NOMO-1 treated with dmso at 0.1 percent for 144 hours (cell line): ENCODE results near the gene C5orf63.
"Not testable (repeated sequence)": the region's sequence is repeated elsewhere in the genome, so short reads cannot be mapped to it uniquely, and the experiment has no call there.

ENCODE experiments used
- DNase-seq: peaks from one replicate; lab custom pipeline; 2025; ENCODE audit not compliant: unreplicated experiment; lab: John Stamatoyannopoulos, UW

C5orf63 gene

DNA sequence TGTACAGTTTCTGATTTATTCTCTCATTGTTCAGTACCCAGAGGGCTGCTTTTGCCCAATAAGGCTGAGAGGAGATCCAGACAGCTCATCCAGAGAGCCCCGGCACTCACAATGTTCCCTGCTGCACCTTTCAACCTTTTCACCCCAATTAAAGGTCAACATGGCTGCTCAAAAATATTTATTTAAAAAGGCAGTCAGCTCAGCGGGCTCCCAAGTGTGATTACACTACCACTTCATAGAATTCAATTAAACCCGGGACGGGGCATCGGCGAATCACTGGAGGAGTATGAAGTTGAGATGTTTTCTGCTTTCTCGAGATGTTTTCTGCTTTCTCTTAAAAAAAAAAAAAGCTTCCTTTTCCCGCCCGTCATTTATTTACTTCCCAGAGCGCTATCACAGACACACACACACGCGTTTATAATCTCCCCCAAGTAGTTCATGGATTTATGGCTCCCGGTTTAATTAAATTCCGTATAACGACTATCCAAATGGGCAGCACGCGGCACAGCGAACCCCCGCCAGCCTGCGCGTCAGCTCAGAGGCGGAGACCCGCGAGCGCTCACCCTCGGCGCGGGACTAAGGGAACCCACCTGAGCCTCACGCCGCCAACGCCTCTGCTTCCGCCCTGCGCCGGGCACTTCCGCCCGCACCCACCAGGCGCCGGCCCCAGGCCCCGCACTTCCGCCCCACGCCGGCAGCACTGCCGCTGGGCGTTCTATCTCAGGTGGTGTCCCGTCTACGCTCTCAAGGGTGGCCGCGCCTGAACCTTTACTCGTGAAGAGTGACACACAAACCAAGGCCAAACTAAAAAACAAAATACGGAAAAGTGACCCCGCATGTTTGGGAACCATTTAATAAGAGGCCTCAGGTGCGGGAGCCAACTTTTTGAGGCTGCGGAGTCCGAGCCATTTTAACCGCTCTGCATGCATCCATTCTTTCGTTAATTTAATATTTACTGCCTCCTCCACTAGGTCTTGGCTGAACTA lies at the start of gene C5orf63:
Gene C5orf63, minus strand, starts transcription at position 642 of the 986 bp plus-strand sequence. CDS start 14,507 bp downstream, outside the sequence.
- DNase-seq = peak; percentile 75

DNA sequence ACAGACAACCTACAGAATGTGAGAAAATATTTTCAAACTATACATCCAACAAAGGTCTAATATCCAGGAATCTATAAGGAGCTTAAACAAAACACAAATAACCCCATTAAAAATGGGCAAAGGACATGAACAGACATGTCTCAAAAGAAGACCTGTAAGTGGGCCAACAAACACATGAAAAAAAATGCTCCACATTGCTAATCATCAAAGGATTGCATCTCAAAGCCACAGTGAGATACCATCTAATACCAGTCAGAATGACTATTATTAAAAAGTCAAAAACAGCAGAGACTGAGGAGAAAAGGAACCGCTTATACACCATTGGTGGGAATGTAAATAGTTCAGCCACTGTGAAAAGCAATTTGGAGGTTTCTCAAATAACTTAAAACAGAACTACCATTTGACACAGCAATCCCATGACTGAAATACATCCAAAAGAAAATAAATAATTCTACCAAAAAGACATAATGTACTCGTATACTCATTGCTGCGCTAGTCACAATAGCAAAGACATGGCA lies 39.1 kb upstream of the C5orf63 start:
- DNase-seq = no peak

DNA sequence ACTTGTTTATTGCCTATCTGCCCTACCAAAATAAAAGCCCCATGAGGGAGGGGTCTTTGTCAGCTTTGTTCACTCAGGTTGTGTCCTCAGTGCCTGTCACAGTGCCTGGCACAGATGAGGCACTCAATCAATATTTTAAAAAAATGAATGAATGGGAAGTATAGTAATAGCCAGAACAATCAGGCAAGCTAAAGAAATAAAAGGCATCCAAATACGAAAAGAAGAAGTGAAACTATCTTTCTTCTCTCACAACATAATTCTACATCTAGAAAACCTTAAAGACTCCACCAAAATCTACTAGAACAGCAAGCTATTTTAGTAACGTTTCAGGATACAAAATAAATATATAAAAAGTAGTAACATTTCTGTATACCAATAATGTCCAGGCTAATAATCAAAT lies 37.8 kb upstream of the C5orf63 start:
- DNase-seq = no peak

DNA sequence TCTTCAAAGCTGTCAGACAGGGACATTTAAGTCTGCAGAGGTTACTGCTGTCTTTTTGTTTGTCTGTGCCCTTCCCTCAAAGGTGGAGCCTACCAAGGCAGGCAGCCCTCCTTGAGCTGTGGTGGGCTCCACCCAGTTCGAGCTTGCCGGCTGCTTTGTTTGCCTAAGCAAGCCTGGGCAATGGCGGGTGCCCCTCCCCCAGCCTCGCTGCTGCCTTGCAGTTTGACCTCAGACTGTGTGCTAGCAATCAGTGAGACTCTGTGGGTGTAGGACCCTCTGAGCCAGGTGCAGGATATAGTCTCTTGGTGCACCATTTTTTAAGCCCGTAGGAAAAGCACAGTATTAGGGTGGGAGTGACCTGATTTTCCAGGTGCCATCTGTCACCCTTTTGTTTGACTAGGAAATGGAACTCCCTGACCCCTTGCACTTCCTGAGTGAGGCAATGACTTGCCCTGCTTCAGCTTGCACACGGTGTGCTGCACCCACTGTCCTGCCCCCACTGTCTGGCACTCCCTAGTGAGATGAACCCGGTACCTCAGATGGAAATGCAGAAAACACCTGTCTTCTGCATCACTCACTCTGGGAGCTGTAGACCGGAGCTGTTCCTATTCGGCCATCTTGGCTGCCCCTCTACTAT lies 35.4 kb upstream of the C5orf63 start:
- DNase-seq = not testable (repeated sequence)

DNA sequence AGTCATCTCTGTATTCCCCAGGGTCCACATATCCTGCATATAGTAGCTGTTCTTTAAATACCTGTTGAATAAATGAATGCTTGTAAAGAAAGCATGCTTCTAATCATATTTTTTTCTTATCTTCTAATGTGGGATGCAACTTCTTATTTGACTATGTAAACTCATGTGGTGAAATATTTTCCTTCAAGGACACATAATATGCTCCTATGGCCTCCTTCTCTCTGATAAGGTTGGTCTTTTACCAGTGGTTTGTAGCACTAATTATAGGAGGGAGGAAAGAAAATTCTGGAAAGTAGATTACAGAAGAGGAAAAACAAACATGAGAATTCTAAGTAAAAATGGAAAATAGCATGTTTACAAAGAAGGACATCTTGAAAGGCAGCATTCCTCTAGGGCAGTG lies 28.6 kb upstream of the C5orf63 start:
- DNase-seq = no peak

DNA sequence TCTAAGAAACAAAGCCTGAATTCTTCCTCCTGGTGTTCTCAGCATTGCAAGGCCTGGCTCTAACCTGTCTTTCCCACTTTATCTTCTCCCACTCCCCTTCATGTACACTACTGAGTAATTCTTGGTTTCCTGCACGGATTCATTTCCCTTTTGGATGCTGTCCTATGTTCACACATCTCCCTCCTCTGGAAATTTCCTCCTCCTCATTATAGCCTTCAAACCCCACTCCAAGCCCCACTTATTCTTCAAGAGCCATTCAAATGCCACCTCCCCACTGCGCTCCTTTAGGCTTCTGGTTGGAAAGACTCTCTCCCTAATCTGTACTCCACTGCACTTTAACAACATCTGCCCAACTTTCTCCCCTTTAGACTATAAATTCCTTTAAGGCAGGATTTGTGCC lies 28.2 kb upstream of the C5orf63 start:
- DNase-seq = no peak

DNA sequence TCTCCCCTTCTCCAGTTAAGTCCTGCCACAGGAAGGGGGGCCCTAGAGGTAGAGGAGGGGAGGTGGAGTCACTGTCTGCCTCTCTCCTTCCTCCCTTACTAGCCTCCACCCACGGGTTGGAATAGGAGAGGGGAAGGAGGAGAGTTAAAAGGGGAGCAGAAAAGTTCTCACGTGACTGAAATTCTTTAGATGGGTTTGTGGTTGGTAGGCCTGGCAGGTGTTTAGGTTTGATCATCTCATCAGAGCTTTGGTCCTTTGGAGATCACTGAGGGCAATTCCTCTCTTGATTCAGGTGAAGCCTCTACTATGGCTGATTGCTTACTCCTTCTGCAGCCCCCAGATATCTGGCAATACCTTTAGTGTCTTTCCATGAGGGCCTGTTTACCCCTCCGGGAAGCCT lies 24.9 kb upstream of the C5orf63 start:
- DNase-seq = no peak

DNA sequence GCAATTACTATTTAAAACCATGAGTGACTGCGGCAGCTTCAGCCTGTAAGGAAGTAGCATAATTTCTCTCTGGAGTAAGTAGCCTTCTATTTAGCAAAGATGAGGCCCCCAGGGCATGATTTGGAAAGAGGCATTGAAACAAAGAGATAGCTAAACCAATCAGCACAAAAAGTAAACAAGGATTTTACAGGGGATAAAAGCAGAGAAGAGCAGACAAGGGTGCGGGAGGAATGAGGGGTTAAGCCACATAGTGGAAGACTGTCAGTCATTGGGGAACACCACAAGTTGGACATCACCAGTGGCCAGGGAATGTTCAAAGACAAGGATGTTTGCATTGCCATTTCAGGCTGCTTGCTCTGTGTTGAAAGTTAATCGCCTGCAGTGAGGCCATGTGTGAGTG lies 24.0 kb upstream of the C5orf63 start:
- no peak for DNase-seq

DNA sequence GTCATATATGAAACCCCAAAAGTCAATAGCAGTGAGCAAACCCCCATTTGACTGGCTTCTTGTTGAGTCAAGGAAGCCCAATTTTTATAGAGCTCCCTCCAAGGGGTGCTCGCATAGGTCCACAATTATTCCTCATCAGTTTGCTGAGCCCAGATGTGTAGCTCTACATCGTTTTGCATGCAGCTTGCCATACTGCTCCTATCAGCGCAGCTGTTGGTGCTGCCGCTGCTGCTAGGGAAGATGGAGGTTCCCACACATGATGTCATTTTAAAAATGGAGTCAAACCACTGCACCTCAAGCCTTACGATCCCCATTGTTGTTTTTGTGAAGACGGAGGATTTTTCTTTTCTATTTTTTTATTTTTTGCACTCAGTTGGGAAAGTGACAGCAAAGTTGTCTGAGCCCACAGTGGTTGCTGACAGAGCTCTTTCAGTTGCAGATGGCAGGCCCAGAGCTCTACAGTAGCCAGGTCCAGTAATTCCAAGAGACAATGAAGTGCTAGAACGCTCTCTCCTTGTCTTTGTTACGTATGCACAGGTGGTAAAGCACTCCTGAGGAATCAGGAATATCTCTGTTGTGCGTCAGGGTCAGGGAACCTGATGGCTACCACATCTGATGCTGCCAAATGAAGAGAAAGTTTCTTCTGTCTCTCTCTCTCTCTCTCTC lies 23.2 kb upstream of the C5orf63 start:
- DNase-seq = no peak

DNA sequence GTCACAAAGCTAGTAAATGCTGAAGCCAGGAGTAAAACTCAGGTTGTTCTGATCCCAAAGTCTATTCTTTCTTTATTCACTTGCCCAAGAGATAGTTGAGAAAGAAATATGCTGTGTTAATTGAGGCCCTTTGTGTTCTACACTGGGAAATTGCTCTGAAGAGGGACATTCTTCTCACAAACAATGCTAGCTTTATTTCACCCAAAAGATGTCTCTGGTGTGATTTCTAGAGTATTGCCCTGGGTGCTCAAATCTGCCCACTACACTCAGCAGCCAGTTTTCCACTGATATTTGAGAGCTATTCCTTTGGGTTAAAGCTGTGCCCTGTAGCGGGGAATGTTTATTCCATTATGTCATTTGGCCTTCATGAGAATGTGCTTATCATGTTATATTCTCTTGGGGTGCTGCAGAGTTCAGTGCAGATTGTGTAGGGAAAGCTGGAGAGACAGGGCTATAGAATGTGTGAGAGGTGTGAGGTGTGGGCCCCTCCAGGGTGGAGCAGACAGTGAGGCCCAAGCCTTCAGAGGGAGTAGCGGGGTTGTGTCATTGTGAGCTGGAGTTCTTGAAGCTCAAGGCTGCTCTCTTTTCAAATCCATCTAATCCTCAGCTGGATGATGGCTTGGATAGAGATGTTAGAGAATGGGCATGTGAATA lies 21.0 kb upstream of the C5orf63 start:
- no peak for DNase-seq

DNA sequence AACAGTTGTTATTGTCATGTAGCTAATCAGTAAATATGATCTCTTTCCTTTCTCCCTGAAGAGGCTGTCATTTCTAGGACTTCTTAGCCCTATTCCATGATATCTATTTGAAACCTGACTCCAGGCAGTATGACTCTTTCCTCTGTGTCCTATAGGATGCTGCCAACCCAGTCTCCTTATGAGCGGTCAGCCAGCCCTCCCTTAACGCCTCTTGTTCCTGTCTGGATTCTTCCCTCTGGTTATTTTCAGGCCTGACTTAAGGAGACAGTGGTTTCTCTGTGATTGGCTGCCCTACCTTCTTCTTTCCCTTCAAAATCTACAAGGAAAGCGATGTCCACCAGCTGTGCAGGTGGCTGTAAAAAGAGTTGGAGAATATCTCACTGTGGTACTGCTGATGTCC lies 19.4 kb upstream of the C5orf63 start:
- DNase-seq = no peak

DNA sequence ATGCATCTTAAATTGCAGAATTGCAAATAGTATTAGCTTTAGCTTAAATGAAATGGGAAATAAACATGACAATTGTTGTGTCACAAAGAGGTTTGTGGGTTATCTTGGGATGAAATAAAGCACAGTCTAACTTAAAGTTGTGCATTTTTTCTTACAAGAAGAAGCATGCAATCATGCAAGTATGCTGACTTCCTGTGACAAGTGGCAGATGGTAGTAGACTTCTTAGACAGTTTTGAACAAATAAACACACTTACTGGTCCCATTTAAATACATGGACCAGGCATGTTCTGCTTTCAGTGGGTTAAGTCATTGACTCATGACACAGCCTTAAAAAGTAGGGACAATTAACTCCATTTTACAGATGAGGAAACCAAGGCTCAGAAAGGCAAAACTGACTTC lies 15.9 kb upstream of the C5orf63 start:
- no peak for DNase-seq

DNA sequence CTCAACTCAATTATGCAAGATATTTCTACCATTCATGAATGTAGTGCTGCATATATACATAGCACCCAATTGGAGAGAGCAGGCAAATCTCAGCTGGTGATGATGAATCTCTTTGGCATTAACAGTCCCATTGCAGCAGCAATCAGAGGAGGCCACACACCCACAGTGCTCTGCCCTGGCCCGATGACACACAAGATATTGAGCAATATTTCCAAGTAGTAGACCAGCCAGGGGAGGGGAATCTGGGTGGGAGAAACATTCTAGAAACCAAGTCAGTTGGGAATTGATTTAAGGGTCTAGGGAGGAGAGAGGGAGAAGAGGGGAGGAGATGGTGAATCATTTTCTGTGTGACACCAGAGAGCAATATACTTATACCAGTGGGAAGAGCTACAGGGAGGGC lies 14.9 kb upstream of the C5orf63 start:
- no peak for DNase-seq

DNA sequence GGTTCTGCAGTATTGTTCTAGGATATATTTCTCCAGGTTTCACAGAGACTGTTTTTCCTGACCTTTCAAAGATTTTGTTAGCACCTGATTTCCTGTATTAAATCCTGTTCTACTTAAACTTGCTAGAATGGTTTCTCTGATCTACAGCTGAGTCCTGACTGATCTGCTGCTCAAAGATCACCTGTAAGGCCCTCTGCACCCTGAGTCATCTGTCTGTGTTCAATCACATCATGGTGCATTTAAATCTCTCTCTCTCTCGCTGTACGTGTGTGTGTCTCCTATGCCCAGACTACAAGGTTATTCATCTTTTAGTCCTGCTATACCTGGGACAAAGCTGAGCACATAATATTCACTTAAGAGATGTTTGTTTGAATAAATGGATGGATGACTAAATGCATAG lies 13.3 kb upstream of the C5orf63 start:
- DNase-seq = no peak

DNA sequence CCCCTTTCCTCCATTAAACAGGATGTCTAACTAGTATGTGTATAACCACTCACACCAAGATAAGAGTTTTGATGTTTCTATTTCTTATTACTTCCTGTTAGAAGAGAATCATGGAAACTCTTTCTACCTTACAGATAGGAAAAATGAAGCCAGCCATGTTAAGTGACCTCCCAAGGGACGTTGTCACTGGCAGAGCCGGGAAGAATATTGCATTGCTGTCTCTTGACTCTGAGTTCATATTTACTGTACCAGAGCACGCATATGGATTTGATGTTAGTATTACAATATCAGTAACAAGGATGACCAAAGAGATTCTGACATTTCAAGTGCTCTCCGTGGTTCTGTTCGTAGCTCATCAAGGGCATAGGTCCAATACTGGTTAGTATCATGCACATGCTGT lies 12.5 kb upstream of the C5orf63 start:
- no peak for DNase-seq

DNA sequence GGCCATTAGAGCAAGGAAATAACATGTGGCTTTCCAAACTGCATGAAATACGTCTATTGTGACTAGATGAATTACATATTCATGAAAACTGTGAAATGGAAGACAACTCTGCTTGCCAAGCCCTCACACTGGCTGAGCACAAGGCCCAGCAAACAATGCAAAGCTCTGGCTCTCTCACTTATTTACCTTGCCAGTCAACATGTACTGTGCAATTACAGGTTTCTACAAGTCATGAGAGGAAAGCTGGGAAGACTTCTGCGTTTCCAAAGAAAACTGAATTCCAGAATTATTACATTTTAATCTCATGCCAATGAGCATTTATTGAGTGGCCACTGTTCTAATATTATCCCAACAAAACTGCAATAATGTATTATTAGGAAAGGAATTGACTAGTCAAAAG lies 12.1 kb upstream of the C5orf63 start:
- no peak for DNase-seq

DNA sequence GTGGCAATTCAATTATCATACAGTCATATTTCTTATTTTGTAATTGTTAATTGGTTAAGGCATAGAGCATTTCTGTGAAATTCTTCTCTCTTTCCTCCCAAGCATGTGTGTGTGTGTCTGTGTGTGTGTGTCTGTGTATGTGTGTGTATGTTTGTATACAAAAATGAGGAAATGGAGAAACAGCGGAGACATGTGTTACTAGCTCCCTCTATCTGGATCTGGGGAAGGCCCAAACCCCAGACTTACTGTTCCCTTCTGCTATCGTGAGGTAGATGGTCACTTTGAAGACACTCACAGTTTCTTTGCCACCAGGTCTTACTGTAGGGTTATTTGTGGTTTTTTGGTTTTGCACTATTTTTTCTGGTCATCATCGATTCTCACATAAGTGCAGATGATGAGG lies 11.4 kb upstream of the C5orf63 start:
- DNase-seq = no peak

DNA sequence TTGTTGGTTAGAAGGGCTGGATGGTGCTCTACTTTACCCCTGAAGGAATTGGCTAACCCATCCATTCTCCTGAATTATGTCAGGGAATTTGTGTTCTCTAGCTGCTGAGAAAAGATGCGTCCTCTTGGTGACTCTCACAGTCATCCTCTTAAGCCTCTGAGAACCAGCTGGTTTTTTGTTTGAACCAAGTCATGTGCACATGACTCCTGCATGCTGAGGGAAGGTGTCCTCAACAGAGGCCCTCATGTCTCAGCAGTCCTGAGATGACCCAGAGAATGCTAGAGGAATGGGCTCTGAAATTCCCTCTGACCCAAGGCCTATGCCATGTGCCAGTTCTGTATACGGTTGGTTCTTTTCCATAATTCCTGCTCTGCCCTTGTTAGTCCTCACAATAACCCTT lies 10.4 kb upstream of the C5orf63 start:
- DNase-seq = no peak

DNA sequence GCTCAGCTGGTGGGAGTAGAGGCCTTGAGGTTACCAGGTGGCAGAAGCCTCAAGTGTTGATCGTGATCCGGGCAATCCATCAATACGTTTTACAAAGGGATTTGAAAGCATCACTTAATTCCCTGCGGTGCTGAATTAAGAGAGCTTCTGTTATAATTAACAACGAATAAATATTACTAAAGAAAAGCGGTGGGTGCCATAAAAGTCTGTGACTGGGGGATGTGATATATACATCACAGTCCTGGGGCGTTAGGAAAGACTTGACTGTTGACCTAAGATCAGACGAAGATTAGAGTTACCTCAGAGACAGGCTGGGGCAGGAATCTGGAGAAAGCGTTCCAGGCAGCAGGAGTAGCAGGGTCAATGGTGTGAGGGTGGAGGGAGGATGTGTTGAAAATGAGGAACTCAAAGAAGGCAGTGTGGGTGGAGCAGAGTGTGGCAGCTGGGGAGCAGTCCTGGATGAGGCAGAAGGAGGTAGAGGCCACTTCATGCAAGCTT lies 6.7 kb upstream of the C5orf63 start:
- DNase-seq = peak; percentile 87

DNA sequence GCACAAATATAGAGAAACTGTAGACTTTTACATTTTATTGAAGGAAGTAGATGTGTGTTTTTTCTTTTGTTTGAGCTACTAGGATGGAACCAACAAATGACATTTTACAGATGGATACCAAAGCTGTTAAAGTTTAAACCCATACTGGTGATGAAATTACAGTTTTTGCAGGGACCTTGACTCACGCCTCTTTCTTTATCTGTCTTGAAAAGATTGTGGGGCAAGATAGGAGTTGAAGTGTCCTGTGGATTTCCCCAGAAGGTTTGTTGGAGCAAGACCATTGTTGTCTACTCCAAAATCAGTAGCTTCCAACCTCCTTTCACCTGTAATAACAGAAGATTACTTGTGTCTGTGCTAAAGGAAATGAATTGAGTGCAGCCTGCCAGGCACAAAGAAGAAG lies 4.1 kb upstream of the C5orf63 start:
- DNase-seq = no peak
